HCT116 (cell line): ENCODE results near the gene TRRAP. TPM values are rescaled to one million over a fixed set of nuclear protein-coding genes. Genes with fewer than 3 reads are reported as not detected.

Source experiments
- ATAC-seq: fragments of 200-7000 bp; cut with Tn5 transposase; 2 replicates; pipeline ENCODE4 v1.9.1; 2020; ENCODE audit warnings: mild to moderate bottlenecking, moderate library complexity
- BruUV-seq: library from RNA; stranded (reverse); fragments of 400-500 nt; replicated peaks from 2 replicates; lab custom pipeline; 2021; lab: Mats Ljungman, UMichigan
- CTCF ChIA-PET: fragments of 300-600 bp; sonication (Branson Sonifier 250); formaldehyde crosslinking; loops from one replicate; lab custom pipeline; 2021; ENCODE audit warnings: antibody characterized with exemption; lab: Charles Lee
- POLR2A ChIA-PET: fragments of 300-600, 350-600 bp; sonication (Branson Sonifier 250); formaldehyde crosslinking; loops from one replicate; lab custom pipeline; 2021; ENCODE audit warnings: antibody characterized with exemption; lab: Charles Lee
- RAD21 ChIA-PET, 2 experiments: fragments of 300-600 bp; sonication (Branson Sonifier 250); formaldehyde crosslinking; loops; one replicate each; lab custom pipeline; 2023; ENCODE audit warnings: low total read pairs in 2 of 2; ENCODE audit not compliant: uncharacterized antibody in 2 of 2, unreplicated experiment in 2 of 2, low non-redundant PET in 1 of 2; lab: Charles Lee
- DNase-seq: peaks from one replicate; pipeline ENCODE4 v3.0.0-alpha.2; 2010; ENCODE audit warnings: low read depth, low spot score
- H2AFZ ChIP-seq: fragments of 200-600 bp; shearing (Covaris generic), sonication (generic); 2 replicates; pipeline ENCODE4 v1.6.1; 2017; ENCODE audit warnings: low read depth, mixed run types, mixed read lengths, antibody characterized with exemption, low read length; ENCODE audit not compliant: poor library complexity, severe bottlenecking
- H3K27ac ChIP-seq: 2 replicates; pipeline ENCODE4 v1.5.1; 2012; ENCODE audit warnings: low read depth, low read length
- H3K27me3 ChIP-seq: fragments of 200-600 bp; sonication (generic); 2 replicates; pipeline ENCODE4 v1.6.1; 2016; ENCODE audit warnings: mixed run types, low read length, mixed read lengths; ENCODE audit not compliant: insufficient read depth
- H3K36me3 ChIP-seq, 2 experiments: fragments of 200-500 bp in 1 of 2; fragments of 200-600 bp in 1 of 2; sonication (Bioruptor generic) in 1 of 2; sonication (generic) in 1 of 2; 2 replicates each; pipeline versions ENCODE4 v1.5.1 to v1.6.1; 2014 to 2016; ENCODE audit warnings: low read length in 2 of 2, inconsistent platforms in 1 of 2, mixed read lengths in 1 of 2, mixed run types in 1 of 2; ENCODE audit not compliant: insufficient read depth in 2 of 2, control insufficient read depth in 1 of 2
- H3K4me1 ChIP-seq, 2 experiments: fragments of 200-600 bp in 1 of 2; sonication (generic) in 1 of 2; 2 replicates each; pipeline versions ENCODE4 v1.5.1 to v1.6.1; 2012 to 2017; ENCODE audit warnings: low read length in 2 of 2, inconsistent platforms in 1 of 2, mild to moderate bottlenecking in 1 of 2, mixed read lengths in 1 of 2, mixed run types in 1 of 2, moderate library complexity in 1 of 2; ENCODE audit not compliant: insufficient read depth in 2 of 2, control insufficient read depth in 1 of 2
- H3K4me2 ChIP-seq: fragments of 200-600 bp; sonication (generic); 2 replicates; pipeline ENCODE4 v1.6.1; 2017; ENCODE audit warnings: mixed run types, low read length, mixed read lengths
- H3K4me3 ChIP-seq, 2 experiments: fragments of 200-600 bp in 1 of 2; sonication (generic) in 1 of 2; replicated peaks in 1 of 2; 2 replicates each; pipeline ENCODE4 v1.5.1; 2011 to 2016; ENCODE audit warnings: low read length in 2 of 2, control low read depth in 1 of 2, low read depth in 1 of 2, mild to moderate bottlenecking in 1 of 2, mixed read lengths in 1 of 2, mixed run types in 1 of 2
- H3K79me2 ChIP-seq: fragments of 200-600 bp; sonication (generic); 2 replicates; pipeline ENCODE4 v1.6.1; 2017; ENCODE audit warnings: mild to moderate bottlenecking, mixed run types, low read length, moderate library complexity, mixed read lengths; ENCODE audit not compliant: insufficient read depth
- H3K9ac ChIP-seq: fragments of 200-600 bp; sonication (generic); 2 replicates; pipeline ENCODE4 v1.6.1; 2016; ENCODE audit warnings: low read length, mixed read lengths
- H3K9me2 ChIP-seq: fragments of 200-600 bp; sonication (generic), shearing (Covaris generic); 2 replicates; pipeline ENCODE4 v1.6.1; 2017; ENCODE audit warnings: mixed run types, mild to moderate bottlenecking, moderate library complexity; ENCODE audit not compliant: insufficient read depth
- H3K9me3 ChIP-seq, 2 experiments: fragments of 200-500 bp in 1 of 2; fragments of 200-600 bp in 1 of 2; sonication (Bioruptor generic) in 1 of 2; sonication (generic) in 1 of 2; 2 replicates each; pipeline ENCODE4 v1.6.1; 2014 to 2017; ENCODE audit warnings: low read length in 2 of 2, mixed read lengths in 2 of 2, inconsistent platforms in 1 of 2, low read depth in 1 of 2, mild to moderate bottlenecking in 1 of 2, mixed run types in 1 of 2, moderate library complexity in 1 of 2; ENCODE audit not compliant: control insufficient read depth in 1 of 2, insufficient read depth in 1 of 2
- H4K20me1 ChIP-seq: fragments of 200-600 bp; sonication (generic), shearing (Covaris generic); 2 replicates; pipeline ENCODE4 v1.6.1; 2017; ENCODE audit warnings: mixed run types, mild to moderate bottlenecking, moderate library complexity; ENCODE audit not compliant: insufficient read depth
- ATF3 ChIP-seq: IDR thresholded peaks from 2 replicates; pipeline ENCODE4 v1.6.1; 2012
- CBX3 ChIP-seq: IDR thresholded peaks from 2 replicates; pipeline ENCODE4 v1.6.1; 2012; ENCODE audit warnings: low read depth
- CTCF ChIP-seq, 3 experiments: fragments of 200-600 bp in 1 of 3; sonication (generic) in 1 of 3; IDR thresholded peaks in 2 of 3; conservative IDR thresholded peaks in 1 of 3; 2 replicates each; pipeline ENCODE4 v1.5.1; 2012 to 2017; ENCODE audit warnings: low read depth in 2 of 3, low read length in 2 of 3, antibody characterized with exemption in 1 of 3, borderline replicate concordance in 1 of 3, control low read depth in 1 of 3, mild to moderate bottlenecking in 1 of 3, mixed read lengths in 1 of 3, mixed run types in 1 of 3, moderate library complexity in 1 of 3; ENCODE audit not compliant: insufficient read depth in 1 of 3
- EGR1 ChIP-seq: IDR thresholded peaks from 2 replicates; pipeline ENCODE4 v1.6.1; 2012; ENCODE audit warnings: low read depth
- ELF1 ChIP-seq: IDR thresholded peaks from 2 replicates; pipeline ENCODE4 v1.6.1; 2012; ENCODE audit warnings: low read depth, borderline replicate concordance
- EZH2phosphoT487 ChIP-seq: fragments of 200-600 bp; IDR thresholded peaks from 2 replicates; pipeline ENCODE4 v1.6.1; 2018; ENCODE audit warnings: antibody characterized with exemption, borderline replicate concordance
- MAX ChIP-seq: IDR thresholded peaks from 2 replicates; pipeline ENCODE4 v1.6.1; 2012
- POLR2A ChIP-seq: IDR thresholded peaks from 2 replicates; pipeline ENCODE4 v1.7.0; 2011; ENCODE audit warnings: borderline replicate concordance; ENCODE audit not compliant: insufficient read depth, insufficient read length; ENCODE audit errors: extremely low read depth
- RAD21 ChIP-seq: IDR thresholded peaks from 2 replicates; pipeline ENCODE4 v1.6.1; 2012; ENCODE audit warnings: low read depth, mild to moderate bottlenecking
- REST ChIP-seq: IDR thresholded peaks from 2 replicates; pipeline ENCODE4 v1.6.1; 2012; ENCODE audit warnings: low read depth
- SIN3A ChIP-seq: IDR thresholded peaks from 2 replicates; pipeline ENCODE4 v1.6.1; 2012; ENCODE audit warnings: low read depth
- SRF ChIP-seq: IDR thresholded peaks from 2 replicates; pipeline ENCODE4 v1.6.1; 2012; ENCODE audit warnings: low read depth
- TCF7L2 ChIP-seq: IDR thresholded peaks from 2 replicates; pipeline ENCODE4 v1.7.0; 2011; ENCODE audit warnings: borderline replicate concordance, inconsistent platforms; ENCODE audit not compliant: insufficient read depth, insufficient read length; ENCODE audit errors: extremely low read depth
- intact Hi-C: fragments of 100-400 bp; cut with micrococcal nuclease; formaldehyde crosslinking; loops from 2 replicates; pipeline ENCODE4 v1.10.0; 2022
- total RNA-seq: library from RNA; stranded (reverse); gene quantifications from one replicate; pipeline ENCODE4 v1.2.1, GENCODE V29; 2021; ENCODE audit not compliant: unreplicated experiment

The TRRAP gene
- total RNA-seq, 1 experiment from 2014 or later = 44.5 TPM

GRCh38 chr7:99004781-99005500, 126.6 kb downstream of the TRRAP start:
- H2AFZ ChIP-seq = no peak overlapping the region
- no peak overlapping the region for H3K4me3 ChIP-seq
- no peaks in the 10 kb centered on the region for H3K27me3 ChIP-seq
- BruUV-seq = no TSS peak
- no peaks in the 10 kb centered on the region for H3K79me2 ChIP-seq
- H3K4me2 ChIP-seq = no peak overlapping the region
- H3K9me2 ChIP-seq = no peaks in the 10 kb centered on the region
- no peaks in the 10 kb centered on the region for H4K20me1 ChIP-seq
- no peak overlapping the region for H3K9ac ChIP-seq
- H3K4me1 ChIP-seq = no peaks in the 10 kb centered on the region
- H3K9me3 ChIP-seq = no peaks in the 10 kb centered on the region
- DNase-seq = no peak
- no peak for ATAC-seq
- ChIA-PET POLR2A (no interaction called here), RAD21 (no interaction called here), CTCF (no interaction called here)
- H3K36me3 ChIP-seq = peaks cover 28 to 46% of the 10 kb centered on the region in 2 experiments
- intact Hi-C loops = no loop called here
- TF ChIP-seq MAX (no peak), EGR1 (no peak), CBX3 (no peak), ELF1 (no peak), EZH2phosphoT487 (no peak), RAD21 (no peak), SRF (no peak), CTCF (IDR thresholded peaks at IDR 0.05 in 2 of 3, conservative IDR thresholded peaks at IDR 0.05 in 1 of 3; ENCODE audit: borderline replicate concordance in 1 of 3, insufficient read depth in 1 of 3, low read depth in 2 of 3, low read length in 2 of 3) (no peak), REST (no peak), POLR2A (no peak), ATF3 (no peak), TCF7L2 (no peak), SIN3A (no peak)
- no peak overlapping the region for H3K27ac ChIP-seq
